ENCODE measurements around the gene PDXK. TPM values are rescaled to one million over a fixed set of nuclear protein-coding genes. Genes with fewer than 3 reads are reported as not detected.
A peak's percentile ranks its signal among the peaks of the same experiment; 100 is the strongest.

The PDXK gene
- total and polyA plus RNA-seq, 10 of the 15 experiments (the other 5 are each of a cell fraction or from before 2014, with no cell fraction given) = 3.7 to 141 (median 60.0) TPM

GRCh38 chr21:43775795-43776430 is 57.0 kb downstream of the PDXK start, which contains the start of gene CSTB (continued):
- TF ChIP-seq TCF3 (IDR thresholded peaks at IDR 0.05; ENCODE audit: borderline replicate concordance, insufficient read depth, low read depth, low read length) = 0 out of 2 replicates have a peak, but pooled peaks have one; percentile 16
- peak; percentile 95 for TF ChIP-seq POLR2A (IDR thresholded peaks at IDR 0.05; ENCODE audit: low read depth, low read length)
- no peak for TF ChIP-seq NR2C2 (IDR thresholded peaks at IDR 0.05; ENCODE audit: borderline replicate concordance, control insufficient read depth, insufficient read length, low read depth)
- peak; percentile 59; the same call in 1 of the 2 replicates for TF ChIP-seq ZNF207 (IDR thresholded peaks at IDR 0.05; ENCODE audit: borderline replicate concordance)
- peak; percentile 84 for TF ChIP-seq HDAC6 (IDR thresholded peaks at IDR 0.05; ENCODE audit: unreplicated experiment)
- TF ChIP-seq NFXL1 (IDR thresholded peaks at IDR 0.05; ENCODE audit: borderline replicate concordance) = no peak; the same call in 1 of the 2 replicates
- 0 out of 3 replicates have a peak, but pooled peaks of 1 of the 2 experiments have one; percentile 11 for TF ChIP-seq EGR1 (IDR thresholded peaks at IDR 0.05; ENCODE audit: borderline replicate concordance in 1 of 2, low read depth in 2 of 2, low read length in 2 of 2)
- peak; percentile 75; the same call in 1 of the 2 replicates for TF ChIP-seq RB1 (IDR thresholded peaks at IDR 0.05; ENCODE audit: borderline replicate concordance)
- TF ChIP-seq PAX5 (IDR thresholded peaks at IDR 0.05; ENCODE audit: borderline replicate concordance, low read depth, low read length) = 0 out of 2 replicates have a peak, but pooled peaks have one; percentile 1
- TF ChIP-seq IRF4 (IDR thresholded peaks at IDR 0.05; ENCODE audit: low read depth, low read length) = no peak
- peak; percentile 82; the same call in 1 of the 2 replicates for TF ChIP-seq BACH1 (IDR thresholded peaks at IDR 0.05; ENCODE audit: borderline replicate concordance)
- peak; percentile 72 for TF ChIP-seq IKZF1 (conservative IDR thresholded peaks at IDR 0.05)
- TF ChIP-seq CHD1 (IDR thresholded peaks at IDR 0.05; ENCODE audit: low read depth, low read length) = peak; percentile 95; the same call in 1 of the 2 replicates
- TF ChIP-seq POU2F2 (IDR thresholded peaks at IDR 0.05; ENCODE audit: borderline replicate concordance, low read depth, low read length) = 0 out of 3 replicates have a peak, but pooled peaks have one; percentile 44
- no peak for TF ChIP-seq ETV6 (conservative IDR thresholded peaks at IDR 0.05 in 1 of 2, IDR thresholded peaks at IDR 0.05 in 1 of 2; ENCODE audit: borderline replicate concordance in 1 of 2, low read depth in 1 of 2)
- TF ChIP-seq BCL11A (IDR thresholded peaks at IDR 0.05; ENCODE audit: low read depth, low read length) = no peak
- no peak for TF ChIP-seq NFIC (IDR thresholded peaks at IDR 0.05; ENCODE audit: low read depth, low read length)
- no peak for TF ChIP-seq RCOR1 (conservative IDR thresholded peaks at IDR 0.05; ENCODE audit: low read depth, low read length)
- peak; percentile 95 for TF ChIP-seq LARP7 (IDR thresholded peaks at IDR 0.05)
- TF ChIP-seq ZSCAN29 (IDR thresholded peaks at IDR 0.05) = peak; percentile 62
- no peak for TF ChIP-seq SIN3A (IDR thresholded peaks at IDR 0.05; ENCODE audit: low read depth, low read length)
- 0 out of 2 replicates have a peak, but pooled peaks have one; percentile 45 for TF ChIP-seq ZBTB11 (CRISPR knock-in tag; IDR thresholded peaks at IDR 0.05)
- TF ChIP-seq ZBTB33 (IDR thresholded peaks at IDR 0.05) = no peak
- peak; percentile 42; the same call in 1 of the 2 replicates for TF ChIP-seq ZNF217 (IDR thresholded peaks at IDR 0.05)
- no peak for TF ChIP-seq EED (IDR thresholded peaks at IDR 0.05; ENCODE audit: low read depth)

All from GM12878 (cell line).